ENCODE results near the gene GSN.

DNA sequence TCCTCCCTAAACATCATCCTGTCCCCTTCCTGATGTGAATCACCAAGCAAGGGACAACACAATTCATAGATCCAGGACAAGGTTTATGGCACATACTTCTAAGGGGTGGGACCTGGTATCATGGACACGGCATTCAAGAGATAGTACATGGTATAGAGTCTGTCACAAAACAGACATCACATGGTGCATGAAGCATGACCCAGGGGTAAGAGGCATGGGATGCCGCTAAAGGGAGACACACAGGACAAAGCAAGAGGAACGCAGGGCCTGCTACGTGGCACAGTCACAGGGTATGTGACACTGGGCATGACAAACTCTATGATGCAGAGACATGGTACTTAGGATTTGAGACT, 20.7 kb downstream of the GSN start:
- TF ChIP-seq, protein P1, sequence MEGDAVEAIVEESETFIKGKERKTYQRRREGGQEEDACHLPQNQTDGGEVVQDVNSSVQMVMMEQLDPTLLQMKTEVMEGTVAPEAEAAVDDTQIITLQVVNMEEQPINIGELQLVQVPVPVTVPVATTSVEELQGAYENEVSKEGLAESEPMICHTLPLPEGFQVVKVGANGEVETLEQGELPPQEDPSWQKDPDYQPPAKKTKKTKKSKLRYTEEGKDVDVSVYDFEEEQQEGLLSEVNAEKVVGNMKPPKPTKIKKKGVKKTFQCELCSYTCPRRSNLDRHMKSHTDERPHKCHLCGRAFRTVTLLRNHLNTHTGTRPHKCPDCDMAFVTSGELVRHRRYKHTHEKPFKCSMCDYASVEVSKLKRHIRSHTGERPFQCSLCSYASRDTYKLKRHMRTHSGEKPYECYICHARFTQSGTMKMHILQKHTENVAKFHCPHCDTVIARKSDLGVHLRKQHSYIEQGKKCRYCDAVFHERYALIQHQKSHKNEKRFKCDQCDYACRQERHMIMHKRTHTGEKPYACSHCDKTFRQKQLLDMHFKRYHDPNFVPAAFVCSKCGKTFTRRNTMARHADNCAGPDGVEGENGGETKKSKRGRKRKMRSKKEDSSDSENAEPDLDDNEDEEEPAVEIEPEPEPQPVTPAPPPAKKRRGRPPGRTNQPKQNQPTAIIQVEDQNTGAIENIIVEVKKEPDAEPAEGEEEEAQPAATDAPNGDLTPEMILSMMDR (conservative IDR thresholded peaks at IDR 0.05; ENCODE audit: low read depth, low read length), result no peak
- TF ChIP-seq EZH2 (IDR thresholded peaks at IDR 0.05; ENCODE audit: borderline replicate concordance, low read depth, low read length, poor library complexity, severe bottlenecking), result no peak

Measured in A673 (cell line).